Measurements from ENCODE around the gene LPIN3. TPM values are rescaled to one million over a fixed set of nuclear protein-coding genes. Genes with fewer than 3 reads are reported as not detected.

Gene LPIN3
- polyA plus RNA-seq, 3 donors, result 0.01 TPM; not detected in 2

- H3K36me3 ChIP-seq (replicated peaks in 1 of 2; ENCODE audit: control insufficient read depth in 1 of 2, insufficient read depth in 2 of 2, low read length in 2 of 2), result no peaks in the 10 kb centered on the region
- intact Hi-C loops (cut with micrococcal nuclease), result no loop called here
- no peak for TF ChIP-seq CTCF (IDR thresholded peaks at IDR 0.05)
- H3K27me3 Mint-ChIP-seq (ENCODE audit: low read depth in 3 of 3), result peaks cover 5 to 17% (median 15%) of the 10 kb centered on the region in 3 donors
- no peaks in the 10 kb centered on the region for H3K36me3 Mint-ChIP-seq
- H2AFZ ChIP-seq (ENCODE audit: insufficient read depth, low read depth, low read length, poor library complexity, severe bottlenecking), result no peak overlapping the region
- H3K9me3 Mint-ChIP-seq, result no peaks in the 10 kb centered on the region
- no peak overlapping the region for H3K27ac ChIP-seq (ENCODE audit: low read depth in 1 of 2, low read length in 2 of 2)
- H3K4me3 Mint-ChIP-seq, result no peak overlapping the region
- H3K9ac ChIP-seq (ENCODE audit: insufficient read depth, low read length, poor library complexity, severe bottlenecking), result no peak overlapping the region
- no peaks in the 10 kb centered on the region for H3K4me1 ChIP-seq (ENCODE audit: control insufficient read depth in 1 of 2, insufficient read depth in 2 of 2, low read length in 2 of 2)
- no peaks in the 10 kb centered on the region for H3K27me3 ChIP-seq (ENCODE audit: control insufficient read depth in 2 of 2, insufficient read depth in 2 of 2, low read length in 2 of 2)
- H3K4me3 ChIP-seq (replicated peaks in 1 of 3; ENCODE audit: low read depth in 2 of 3, low read length in 3 of 3), result no peak overlapping the region
- H3K79me2 ChIP-seq (ENCODE audit: insufficient read depth, low read length), result no peaks in the 10 kb centered on the region
- H3K4me1 Mint-ChIP-seq, result no peaks in the 10 kb centered on the region
- no peaks in the 10 kb centered on the region for H3K9me3 ChIP-seq (replicated peaks in 1 of 2; ENCODE audit: control insufficient read depth in 1 of 2, insufficient read depth in 1 of 2, low read length in 2 of 2)
- no peaks in the 10 kb centered on the region for H4K20me1 ChIP-seq (ENCODE audit: insufficient read depth, low read length)
- no peak overlapping the region for H3K27ac Mint-ChIP-seq
- DNase-seq, result no peak
- H3K4me2 ChIP-seq (replicated peaks; ENCODE audit: extremely low read depth, low read length, poor library complexity, severe bottlenecking), result no peak overlapping the region
- whole genome bisulfite sequencing (ENCODE audit: insufficient coverage), result no CpG with 5 or more reads among the region's 3 CpGs
These were observed 50.3 kb downstream of the LPIN3 start for GRCh38 chr20:41390889-41391288.

- Histone ChIP-seq H4K20me1 (ENCODE audit: insufficient read depth, low read length) (no peaks in the 10 kb centered on the region), H3K27ac (ENCODE audit: low read depth in 1 of 2, low read length in 2 of 2) (no peak overlapping the region), H2AFZ (ENCODE audit: insufficient read depth, low read depth, low read length, poor library complexity, severe bottlenecking) (no peak overlapping the region), H3K4me2 (replicated peaks; ENCODE audit: extremely low read depth, low read length, poor library complexity, severe bottlenecking) (no peak overlapping the region), H3K4me3 (replicated peaks in 1 of 3; ENCODE audit: low read depth in 2 of 3, low read length in 3 of 3) (no peak overlapping the region), H3K36me3 (replicated peaks in 1 of 2; ENCODE audit: control insufficient read depth in 1 of 2, insufficient read depth in 2 of 2, low read length in 2 of 2) (no peaks in the 10 kb centered on the region), H3K4me1 (ENCODE audit: control insufficient read depth in 1 of 2, insufficient read depth in 2 of 2, low read length in 2 of 2) (no peaks in the 10 kb centered on the region), H3K79me2 (ENCODE audit: insufficient read depth, low read length) (no peaks in the 10 kb centered on the region), H3K27me3 (ENCODE audit: control insufficient read depth in 2 of 2, insufficient read depth in 2 of 2, low read length in 2 of 2) (no peaks in the 10 kb centered on the region), H3K9me3 (replicated peaks in 1 of 2; ENCODE audit: control insufficient read depth in 1 of 2, insufficient read depth in 1 of 2, low read length in 2 of 2) (no peaks in the 10 kb centered on the region), H3K9ac (ENCODE audit: insufficient read depth, low read length, poor library complexity, severe bottlenecking) (no peak overlapping the region)
- Mint-ChIP-seq H3K9me3 (no peaks in the 10 kb centered on the region), H3K4me3 (no peak overlapping the region), H3K4me1 (peaks cover 2% of the 10 kb centered on the region), H3K27ac (no peak overlapping the region), H3K27me3 (ENCODE audit: low read depth in 3 of 3) (peaks cover 6 to 12% (median 9%) of the 10 kb centered on the region in 3 donors), H3K36me3 (no peaks in the 10 kb centered on the region)
- intact Hi-C loops (cut with micrococcal nuclease), result no loop called here
- DNase-seq, result no peak
- 95% methylated on average over 10 of the region's 10 CpGs for WGBS (ENCODE audit: insufficient coverage)
- no peak for TF ChIP-seq CTCF (IDR thresholded peaks at IDR 0.05)
These were observed 51.0 kb downstream of the LPIN3 start for GRCh38 chr20:41391587-41392001.
